ENCODE measurements around the gene RELN.

The RELN gene

GRCh38 chr7:103711413-103711812 is 278.0 kb downstream of the RELN start:
- DNase-seq = no peak

GRCh38 chr7:103710247-103710646 is 279.2 kb downstream of the RELN start:
- no peak for DNase-seq

- DNase-seq = no peak
These were observed 282.7 kb downstream of the RELN start for GRCh38 chr7:103706805-103707204.

- DNase-seq = no peak
These were observed 283.9 kb downstream of the RELN start for GRCh38 chr7:103705542-103705941.

GRCh38 chr7:103704701-103705100 is 284.8 kb downstream of the RELN start:
- no peak for DNase-seq

- DNase-seq = no peak
These were observed 286.5 kb downstream of the RELN start for GRCh38 chr7:103702982-103703381.

GRCh38 chr7:103702454-103702853 is 287.0 kb downstream of the RELN start:
- no peak for DNase-seq

- no peak for DNase-seq
These were observed 290.4 kb downstream of the RELN start for GRCh38 chr7:103699032-103699431.

GRCh38 chr7:103698064-103698463 is 291.4 kb downstream of the RELN start:
- no peak for DNase-seq

- DNase-seq = no peak
These were observed 293.9 kb downstream of the RELN start for GRCh38 chr7:103695521-103695920.

GRCh38 chr7:103694304-103694703 is 295.2 kb downstream of the RELN start:
- DNase-seq = no peak

GRCh38 chr7:103691291-103691690 is 298.2 kb downstream of the RELN start:
- DNase-seq = peak; percentile 96

GRCh38 chr7:103690242-103690974 is 299.1 kb downstream of the RELN start:
- DNase-seq = peak; percentile 77

GRCh38 chr7:103689255-103689654 is 300.2 kb downstream of the RELN start:
- DNase-seq = peak; percentile 66

GRCh38 chr7:103687951-103688350 is 301.5 kb downstream of the RELN start:
- no peak for DNase-seq

- DNase-seq = no peak
These were observed 302.2 kb downstream of the RELN start for GRCh38 chr7:103687272-103687671.

GRCh38 chr7:103686763-103687162 is 302.7 kb downstream of the RELN start:
- no peak for DNase-seq

- DNase-seq = no peak
These were observed 303.4 kb downstream of the RELN start for GRCh38 chr7:103686064-103686463.

- no peak for DNase-seq
These were observed 303.8 kb downstream of the RELN start for GRCh38 chr7:103685646-103686045.

- no peak for DNase-seq
These were observed 306.1 kb downstream of the RELN start for GRCh38 chr7:103683348-103683747.

GRCh38 chr7:103680161-103681144 is 309.0 kb downstream of the RELN start:
- no peak for DNase-seq

- no peak for DNase-seq
These were observed 310.0 kb downstream of the RELN start for GRCh38 chr7:103679151-103680132.
